ENCODE results near the gene MRFAP1L1.

MRFAP1L1 gene

GRCh38 chr4:6663596-6664393 lies 45.9 kb downstream of the MRFAP1L1 start:
- no peak overlapping the region for H3K9ac ChIP-seq (ENCODE audit: low read depth in 1 of 2, low read length in 2 of 2)
- H3K4me1 ChIP-seq (ENCODE audit: control insufficient read depth in 1 of 2, insufficient read depth in 2 of 2, low read length in 2 of 2) = peaks cover 0 to 10% of the 10 kb centered on the region in 2 donors
- H3K27ac ChIP-seq (ENCODE audit: low read depth, low read length) = no peak overlapping the region
- H3K4me3 ChIP-seq (ENCODE audit: low read depth in 1 of 2, low read length in 2 of 2) = no peak overlapping the region
- H3K36me3 ChIP-seq (ENCODE audit: control insufficient read depth in 1 of 2, insufficient read depth in 2 of 2, low read length in 2 of 2) = no peaks in the 10 kb centered on the region
- H3K9me3 ChIP-seq (ENCODE audit: control insufficient read depth in 1 of 2, low read length in 2 of 2) = no peaks in the 10 kb centered on the region
- H3K27me3 ChIP-seq (ENCODE audit: control insufficient read depth in 1 of 2, insufficient read depth in 2 of 2, low read length in 2 of 2) = peaks cover 24 to 30% of the 10 kb centered on the region in 2 donors

- peaks cover 28 to 33% of the 10 kb centered on the region in 2 donors for H3K27me3 ChIP-seq (ENCODE audit: control insufficient read depth in 1 of 2, insufficient read depth in 2 of 2, low read length in 2 of 2)
- H3K9ac ChIP-seq (ENCODE audit: low read depth in 1 of 2, low read length in 2 of 2) = no peak overlapping the region
- H3K4me3 ChIP-seq (ENCODE audit: low read depth in 1 of 2, low read length in 2 of 2) = no peak overlapping the region
- H3K9me3 ChIP-seq (ENCODE audit: control insufficient read depth in 1 of 2, low read length in 2 of 2) = no peaks in the 10 kb centered on the region
- no peak overlapping the region for H3K27ac ChIP-seq (ENCODE audit: low read depth, low read length)
- no peaks in the 10 kb centered on the region for H3K36me3 ChIP-seq (ENCODE audit: control insufficient read depth in 1 of 2, insufficient read depth in 2 of 2, low read length in 2 of 2)
- peaks cover 0 to 11% of the 10 kb centered on the region in 2 donors for H3K4me1 ChIP-seq (ENCODE audit: control insufficient read depth in 1 of 2, insufficient read depth in 2 of 2, low read length in 2 of 2)
Observed at GRCh38 chr4:6662591-6662990, 47.1 kb downstream of the MRFAP1L1 start.

DNA sequence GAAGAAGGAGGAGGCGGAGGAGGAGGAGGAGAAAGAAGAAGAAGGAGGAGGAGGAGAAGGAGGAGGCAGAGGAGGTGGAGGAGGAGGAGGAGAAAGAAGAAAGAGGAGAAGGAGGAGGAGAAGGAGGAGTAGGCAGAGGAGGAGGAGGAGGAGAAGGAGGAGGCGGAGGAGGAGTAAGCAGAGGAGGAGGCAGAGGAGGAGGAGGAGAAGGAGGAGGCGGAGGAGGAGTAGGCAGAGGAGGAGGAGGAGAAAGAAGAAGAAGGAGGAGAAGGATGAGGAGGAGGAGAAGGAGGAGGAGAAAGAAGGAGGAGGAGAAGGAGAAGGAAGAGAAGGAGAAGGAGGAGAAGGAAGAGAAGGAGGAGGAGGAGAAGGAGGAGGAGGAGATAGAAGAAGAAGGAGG lies 49.2 kb downstream of the MRFAP1L1 start:
- Histone ChIP-seq H3K4me1 (ENCODE audit: control insufficient read depth in 1 of 2, insufficient read depth in 2 of 2, low read length in 2 of 2) (peaks cover 0 to 11% of the 10 kb centered on the region in 2 donors), H3K27ac (ENCODE audit: low read depth, low read length) (no peak overlapping the region), H3K9me3 (ENCODE audit: control insufficient read depth in 1 of 2, low read length in 2 of 2) (no peaks in the 10 kb centered on the region), H3K4me3 (ENCODE audit: low read depth in 1 of 2, low read length in 2 of 2) (no peak overlapping the region), H3K36me3 (ENCODE audit: control insufficient read depth in 1 of 2, insufficient read depth in 2 of 2, low read length in 2 of 2) (no peaks in the 10 kb centered on the region), H3K27me3 (ENCODE audit: control insufficient read depth in 1 of 2, insufficient read depth in 2 of 2, low read length in 2 of 2) (peaks cover 28 to 33% of the 10 kb centered on the region in 2 donors), H3K9ac (ENCODE audit: low read depth in 1 of 2, low read length in 2 of 2) (no peak overlapping the region)

DNA sequence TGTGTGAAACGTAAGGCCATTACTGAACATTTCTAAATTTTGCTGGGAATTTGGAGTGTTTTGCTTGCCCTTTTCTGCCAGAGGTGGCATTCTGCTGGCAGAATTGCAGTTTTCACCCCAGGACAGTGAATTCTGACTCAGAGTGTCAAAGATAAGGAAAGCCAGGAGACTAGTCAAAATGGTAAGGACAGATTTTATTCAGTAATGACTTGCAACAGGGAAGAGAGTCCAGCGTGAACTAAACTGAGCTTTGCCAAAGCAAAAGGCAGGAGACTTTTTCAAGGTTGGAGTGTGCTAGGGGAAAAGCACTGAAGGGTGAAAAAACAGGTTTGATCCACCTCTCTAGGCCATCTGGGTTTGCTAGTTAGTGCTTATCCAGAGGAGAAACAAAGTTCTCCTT lies 49.8 kb downstream of the MRFAP1L1 start:
- Histone ChIP-seq H3K27ac (ENCODE audit: low read depth, low read length) (no peak overlapping the region), H3K36me3 (ENCODE audit: control insufficient read depth in 1 of 2, insufficient read depth in 2 of 2, low read length in 2 of 2) (no peaks in the 10 kb centered on the region), H3K4me1 (ENCODE audit: control insufficient read depth in 1 of 2, insufficient read depth in 2 of 2, low read length in 2 of 2) (peaks cover 0 to 10% of the 10 kb centered on the region in 2 donors), H3K27me3 (ENCODE audit: control insufficient read depth in 1 of 2, insufficient read depth in 2 of 2, low read length in 2 of 2) (peaks cover 24 to 28% of the 10 kb centered on the region in 2 donors), H3K4me3 (ENCODE audit: low read depth in 1 of 2, low read length in 2 of 2) (no peak overlapping the region), H3K9ac (ENCODE audit: low read depth in 1 of 2, low read length in 2 of 2) (no peak overlapping the region), H3K9me3 (ENCODE audit: control insufficient read depth in 1 of 2, low read length in 2 of 2) (no peaks in the 10 kb centered on the region)

GRCh38 chr4:6658597-6659075 lies 51.0 kb downstream of the MRFAP1L1 start:
- Histone ChIP-seq H3K36me3 (ENCODE audit: control insufficient read depth in 1 of 2, insufficient read depth in 2 of 2, low read length in 2 of 2) (no peaks in the 10 kb centered on the region), H3K9me3 (ENCODE audit: control insufficient read depth in 1 of 2, low read length in 2 of 2) (no peaks in the 10 kb centered on the region), H3K4me1 (ENCODE audit: control insufficient read depth in 1 of 2, insufficient read depth in 2 of 2, low read length in 2 of 2) (peaks cover 0 to 6% of the 10 kb centered on the region in 2 donors), H3K9ac (ENCODE audit: low read depth in 1 of 2, low read length in 2 of 2) (peak overlapping the region; percentile 10 to 32), H3K27me3 (ENCODE audit: control insufficient read depth in 1 of 2, insufficient read depth in 2 of 2, low read length in 2 of 2) (peaks cover 16 to 18% of the 10 kb centered on the region in 2 donors), H3K4me3 (ENCODE audit: low read depth in 1 of 2, low read length in 2 of 2) (peak overlapping the region; percentile 43 to 61), H3K27ac (ENCODE audit: low read depth, low read length) (no peak overlapping the region)

DNA sequence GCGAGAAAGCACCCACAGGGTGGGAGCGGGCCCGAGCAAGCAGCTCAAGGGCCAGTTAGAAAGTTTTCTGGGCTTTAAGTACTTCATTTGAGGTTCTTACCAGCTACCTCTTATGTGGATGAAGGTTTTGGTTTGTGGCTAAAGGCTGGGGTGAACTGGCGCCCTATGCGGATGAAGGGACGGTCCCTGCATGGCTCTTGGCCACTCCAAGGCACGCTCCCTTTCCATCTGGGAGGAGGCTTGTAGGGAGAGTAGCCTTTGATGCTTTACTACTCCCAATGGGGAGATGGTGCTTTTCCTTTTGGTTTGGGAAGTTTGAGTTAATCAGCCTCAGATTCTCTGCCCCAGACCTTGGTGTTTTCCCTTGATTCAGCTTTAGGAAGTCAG lies 51.5 kb downstream of the MRFAP1L1 start:
- Histone ChIP-seq H3K4me3 (ENCODE audit: low read depth in 1 of 2, low read length in 2 of 2) (peak overlapping the region; percentile 43 to 61), H3K9ac (ENCODE audit: low read depth in 1 of 2, low read length in 2 of 2) (peak overlapping the region; percentile 10 to 32), H3K4me1 (ENCODE audit: control insufficient read depth in 1 of 2, insufficient read depth in 2 of 2, low read length in 2 of 2) (peaks cover 0 to 6% of the 10 kb centered on the region in 2 donors), H3K27ac (ENCODE audit: low read depth, low read length) (no peak overlapping the region), H3K9me3 (ENCODE audit: control insufficient read depth in 1 of 2, low read length in 2 of 2) (no peaks in the 10 kb centered on the region), H3K27me3 (ENCODE audit: control insufficient read depth in 1 of 2, insufficient read depth in 2 of 2, low read length in 2 of 2) (peaks cover 13% of the 10 kb centered on the region in 2 donors), H3K36me3 (ENCODE audit: control insufficient read depth in 1 of 2, insufficient read depth in 2 of 2, low read length in 2 of 2) (no peaks in the 10 kb centered on the region)
